DMS153 treated with DMSO at 0.1 percent for 48 hours (cell line): ENCODE results near the gene MYO18A.
A peak's percentile ranks its signal among the peaks of the same experiment; 100 is the strongest.

ENCODE experiments used
- DNase-seq: peaks from one replicate; lab custom pipeline; 2025; ENCODE audit not compliant: unreplicated experiment; lab: John Stamatoyannopoulos, UW

The MYO18A gene

GRCh38 chr17:29129731-29130130, 50.5 kb downstream of the MYO18A start:
- DNase-seq: no peak

- DNase-seq: no peak
Measured at GRCh38 chr17:29127840-29128239, 52.4 kb downstream of the MYO18A start.

- no peak for DNase-seq
Measured at GRCh38 chr17:29126268-29126930, 53.8 kb downstream of the MYO18A start.

- DNase-seq: no peak
Measured at GRCh38 chr17:29125651-29126050, 54.5 kb downstream of the MYO18A start.

GRCh38 chr17:29124925-29125273, 55.3 kb downstream of the MYO18A start:
- DNase-seq: no peak

GRCh38 chr17:29124135-29124924, 55.9 kb downstream of the MYO18A start:
- peak; percentile 45 for DNase-seq

GRCh38 chr17:29123111-29123510, 57.1 kb downstream of the MYO18A start:
- no peak for DNase-seq

GRCh38 chr17:29121442-29121841, 58.8 kb downstream of the MYO18A start:
- DNase-seq: no peak

- DNase-seq: no peak
Measured at GRCh38 chr17:29120433-29120832, 59.8 kb downstream of the MYO18A start.

- no peak for DNase-seq
Measured at GRCh38 chr17:29119265-29119664, 60.9 kb downstream of the MYO18A start.

GRCh38 chr17:29116804-29117753, 63.1 kb downstream of the MYO18A start:
- peak; percentile 57 for DNase-seq

- DNase-seq: peak; percentile 69
Measured at GRCh38 chr17:29115961-29116803, 64.0 kb downstream of the MYO18A start.

GRCh38 chr17:29115435-29115834, 64.8 kb downstream of the MYO18A start:
- DNase-seq: no peak

GRCh38 chr17:29114141-29114540, 66.1 kb downstream of the MYO18A start:
- DNase-seq: no peak

- DNase-seq: no peak
Measured at GRCh38 chr17:29113334-29113733, 66.9 kb downstream of the MYO18A start.

GRCh38 chr17:29112771-29113295, 67.4 kb downstream of the MYO18A start:
- DNase-seq: no peak

- peak; percentile 45 for DNase-seq
Measured at GRCh38 chr17:29111816-29112499, 68.2 kb downstream of the MYO18A start.

GRCh38 chr17:29110372-29110757, 69.8 kb downstream of the MYO18A start:
- DNase-seq: no peak

- no peak for DNase-seq
Measured at GRCh38 chr17:29109477-29110371, 70.5 kb downstream of the MYO18A start.
